ENCODE data around the gene GOLGA7B. TPM values are rescaled to one million over a fixed set of nuclear protein-coding genes. Genes with fewer than 3 reads are reported as not detected.

GOLGA7B gene
- total RNA-seq, 1 donor from 2014 or later, result 3.3 TPM

Other genes with a start within 250 kb of the GOLGA7B start
- 6.9 TPM for gene MORN4, start 216.3 kb upstream of the GOLGA7B start, total RNA-seq
- 22.3 TPM for gene PI4K2A, start 209.2 kb upstream of the GOLGA7B start, total RNA-seq
- 20.1 TPM for gene AVPI1, start 162.6 kb upstream of the GOLGA7B start, total RNA-seq
- gene MARVELD1, start 136.1 kb upstream of the GOLGA7B start, total RNA-seq, result 37.8 TPM
- 49.8 TPM for gene ZFYVE27, start 112.7 kb upstream of the GOLGA7B start, total RNA-seq
- gene SFRP5, start 77.8 kb upstream of the GOLGA7B start, total RNA-seq, result 584 TPM
- gene CRTAC1, start 180.8 kb downstream of the GOLGA7B start, total RNA-seq, result 1.6 TPM